Activated CD4-positive, alpha-beta T cell treated with anti-CD3 and anti-CD28 coated beads, Interleukin-2, amount 50 U/mL, for 4 hours (primary cell): ENCODE results near the gene FGF11.

Source experiments
- DNase-seq, 2 experiments: peaks; one replicate each; pipeline ENCODE4 v3.0.0-alpha.2; 2020

The FGF11 gene

GRCh38 chr17:7408863-7409262 is 30.4 kb upstream of the FGF11 start:
- no peak for DNase-seq

GRCh38 chr17:7409716-7410115 is 29.6 kb upstream of the FGF11 start:
- DNase-seq, result no peak

- DNase-seq, result no peak
Measured at GRCh38 chr17:7410634-7411426, 28.5 kb upstream of the FGF11 start.

GRCh38 chr17:7411427-7411750 is 27.9 kb upstream of the FGF11 start:
- no peak for DNase-seq

GRCh38 chr17:7413346-7413985 is 25.8 kb upstream of the FGF11 start:
- DNase-seq, result no peak

GRCh38 chr17:7414837-7415236 is 24.5 kb upstream of the FGF11 start:
- DNase-seq, result no peak

GRCh38 chr17:7415784-7416183 is 23.5 kb upstream of the FGF11 start:
- no peak for DNase-seq

GRCh38 chr17:7416323-7416722 is 23.0 kb upstream of the FGF11 start:
- DNase-seq, result no peak

- DNase-seq, result no peak
Measured at GRCh38 chr17:7417056-7417655, 22.2 kb upstream of the FGF11 start.

- no peak for DNase-seq
Measured at GRCh38 chr17:7418472-7419152, 20.7 kb upstream of the FGF11 start.

GRCh38 chr17:7419819-7420610 is 19.3 kb upstream of the FGF11 start, which contains the start of gene SPEM1:
Gene SPEM1, plus strand, starts transcription at chr17:7420324. Its CDS starts 61 bp downstream, at chr17:7420385.
- no peak for DNase-seq

- DNase-seq, result no peak
Measured at GRCh38 chr17:7421186-7421585, 18.1 kb upstream of the FGF11 start.

GRCh38 chr17:7423679-7424078 is 15.6 kb upstream of the FGF11 start:
- no peak for DNase-seq

GRCh38 chr17:7425316-7425715 is 14.0 kb upstream of the FGF11 start, which contains the start of gene SPEM2:
Gene SPEM2, plus strand, starts transcription at chr17:7425616. Its CDS starts 73 bp downstream, at chr17:7425689.
- no peak for DNase-seq

GRCh38 chr17:7425756-7426155 is 13.6 kb upstream of the FGF11 start:
- DNase-seq, result no peak

GRCh38 chr17:7426203-7426863 is 13.0 kb upstream of the FGF11 start:
- no peak for DNase-seq

GRCh38 chr17:7426896-7427489 is 12.3 kb upstream of the FGF11 start:
- DNase-seq, result no peak

- no peak for DNase-seq
Measured at GRCh38 chr17:7427549-7427948, 11.8 kb upstream of the FGF11 start.

- no peak for DNase-seq
Measured at GRCh38 chr17:7428557-7428956, 10.8 kb upstream of the FGF11 start, which contains the start of gene SPEM3. Gene SPEM3, plus strand, starts transcription at chr17:7428857. Its CDS starts 46 bp downstream, at chr17:7428903.

GRCh38 chr17:7429722-7430121 is 9.6 kb upstream of the FGF11 start:
- no peak for DNase-seq

GRCh38 chr17:7431231-7431630 is 8.1 kb upstream of the FGF11 start:
- no peak for DNase-seq

GRCh38 chr17:7432296-7432695 is 7.0 kb upstream of the FGF11 start:
- DNase-seq, result no peak
